ENCODE data around the gene KLHL8.

The KLHL8 gene

GRCh38 chr4:87120010-87120409 lies 100.4 kb downstream of the KLHL8 start:
- DNase-seq, result no peak

- DNase-seq, result peak; percentile 17
These were observed 101.6 kb downstream of the KLHL8 start for GRCh38 chr4:87118826-87119225.

- no peak for DNase-seq
These were observed 102.0 kb downstream of the KLHL8 start for GRCh38 chr4:87118421-87118820.

- no peak for DNase-seq
These were observed 102.7 kb downstream of the KLHL8 start for GRCh38 chr4:87117732-87118075.

GRCh38 chr4:87117051-87117731 lies 103.2 kb downstream of the KLHL8 start:
- no peak for DNase-seq

GRCh38 chr4:87116231-87116630 lies 104.2 kb downstream of the KLHL8 start:
- DNase-seq, result no peak

- no peak for DNase-seq
These were observed 106.0 kb downstream of the KLHL8 start for GRCh38 chr4:87114245-87115062.

- no peak for DNase-seq
These were observed 108.4 kb downstream of the KLHL8 start for GRCh38 chr4:87112063-87112462.

Data from HCEC 1CT (cell line).